ENCODE results near the gene TRIM2.

The TRIM2 gene

DNA sequence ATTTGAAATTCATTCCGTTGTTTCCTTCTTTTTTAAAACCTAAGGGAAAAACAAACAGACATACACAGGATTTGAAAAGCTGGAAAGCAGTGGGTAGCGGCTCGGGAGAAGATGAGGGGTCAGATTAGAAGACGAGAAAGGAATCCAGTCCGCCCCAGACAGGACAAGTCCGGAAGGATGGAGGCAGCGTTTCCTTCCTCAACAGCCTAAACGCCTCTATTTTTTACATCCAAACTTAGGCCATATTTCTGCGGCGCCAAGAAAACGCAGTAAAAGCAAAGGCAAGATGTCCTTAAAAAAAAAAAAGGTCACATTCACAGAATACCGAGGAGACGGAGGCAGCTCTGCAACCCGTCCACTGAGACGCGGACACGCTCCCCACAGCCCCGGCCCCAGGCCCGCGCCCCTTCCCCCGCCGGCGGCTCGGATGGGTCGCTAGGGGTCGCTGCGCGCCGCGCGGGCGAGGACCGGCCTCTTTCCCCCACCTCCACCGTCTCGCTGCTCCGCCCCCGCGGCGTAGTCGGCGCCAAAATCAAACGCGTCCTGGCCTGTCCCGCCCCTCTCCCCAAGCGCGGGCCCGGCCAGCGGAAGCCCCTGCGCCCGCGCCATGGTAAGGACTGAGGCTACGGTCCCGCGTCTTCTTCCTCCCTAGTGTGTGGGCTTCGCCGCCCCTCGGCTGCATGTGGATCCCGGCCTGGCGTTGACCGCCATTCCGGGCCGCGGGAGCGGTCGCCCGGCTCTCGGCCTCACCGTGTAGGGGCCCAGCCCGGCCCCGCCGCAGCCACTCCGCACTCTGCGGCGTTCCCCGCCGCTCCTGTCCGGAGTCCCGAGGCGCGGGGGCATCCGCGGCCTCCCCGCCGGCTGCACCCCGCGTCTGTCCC lies 140.1 kb downstream of the TRIM2 start, which contains the start of gene MND1:
Gene MND1 (plus strand): TSS at position 558 of the 881 bp plus-strand sequence. CDS start 50 bp downstream, at position 608.
- DNase-seq: peak; percentile 86

DNA sequence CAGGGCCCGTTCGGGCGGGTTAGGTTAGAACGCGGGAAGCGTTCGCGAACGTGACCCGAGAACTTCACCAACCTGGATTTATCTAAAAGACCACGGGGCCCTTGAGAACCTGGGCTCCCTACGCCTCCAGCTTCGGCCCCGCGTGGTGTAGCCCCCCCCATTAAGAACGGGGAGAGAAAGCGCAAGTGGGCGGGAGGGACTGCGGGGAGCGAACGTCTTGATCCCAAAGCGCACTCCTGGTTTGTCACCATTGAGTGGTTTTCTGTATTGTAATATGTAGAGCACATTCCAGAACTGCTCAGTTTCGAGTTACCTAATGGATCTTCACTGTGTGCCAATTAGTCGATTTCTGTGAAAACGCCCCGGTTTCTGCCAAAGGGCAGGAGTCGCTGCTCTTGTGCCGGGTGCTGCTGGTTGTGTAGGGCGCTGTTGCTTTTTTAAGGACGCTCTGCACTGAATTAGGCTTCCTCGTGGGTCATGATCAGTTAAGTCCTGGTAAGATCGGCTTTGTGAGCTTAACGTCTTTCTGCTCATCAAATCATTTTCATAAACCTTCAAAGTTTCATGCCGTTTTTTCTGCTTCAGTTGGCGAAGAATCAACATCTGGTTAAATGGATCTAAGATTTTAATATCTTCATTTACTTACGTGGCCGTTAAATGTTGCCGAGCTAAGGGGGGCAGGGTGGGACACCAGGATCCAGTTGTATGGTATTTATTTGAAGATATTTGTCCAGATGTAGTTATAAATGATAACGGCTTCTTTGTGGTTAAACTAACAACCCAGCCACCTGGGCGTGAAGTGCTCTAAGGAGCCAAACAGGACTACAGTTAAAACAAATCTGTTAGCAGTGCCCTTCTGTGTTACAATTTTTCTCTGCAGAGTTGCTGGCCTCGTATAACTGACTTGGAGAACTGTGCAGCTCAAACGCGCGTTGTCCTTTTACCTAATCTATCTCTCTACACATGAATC lies 141.1 kb downstream of the TRIM2 start:
- peak; percentile 41 for DNase-seq

DNA sequence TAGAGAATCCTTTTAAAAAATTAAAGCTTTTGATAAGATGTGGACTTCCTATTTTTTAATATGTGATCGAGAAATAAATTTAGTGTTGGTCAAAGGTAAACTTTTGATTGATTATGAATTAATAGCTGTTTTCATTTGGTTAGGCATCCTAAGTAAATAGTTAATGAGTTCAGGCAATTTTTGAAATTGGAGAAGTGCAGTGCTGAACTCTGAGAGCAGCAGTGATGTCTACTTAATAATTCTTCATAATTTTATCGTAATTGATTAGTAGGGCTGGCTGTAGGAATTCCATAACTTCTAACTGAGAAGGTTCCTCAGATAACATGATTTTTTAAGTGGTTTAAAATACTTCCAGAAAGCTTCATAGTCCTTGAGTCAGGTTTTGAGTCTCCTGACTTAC lies 141.8 kb downstream of the TRIM2 start:
- no peak for DNase-seq

DNA sequence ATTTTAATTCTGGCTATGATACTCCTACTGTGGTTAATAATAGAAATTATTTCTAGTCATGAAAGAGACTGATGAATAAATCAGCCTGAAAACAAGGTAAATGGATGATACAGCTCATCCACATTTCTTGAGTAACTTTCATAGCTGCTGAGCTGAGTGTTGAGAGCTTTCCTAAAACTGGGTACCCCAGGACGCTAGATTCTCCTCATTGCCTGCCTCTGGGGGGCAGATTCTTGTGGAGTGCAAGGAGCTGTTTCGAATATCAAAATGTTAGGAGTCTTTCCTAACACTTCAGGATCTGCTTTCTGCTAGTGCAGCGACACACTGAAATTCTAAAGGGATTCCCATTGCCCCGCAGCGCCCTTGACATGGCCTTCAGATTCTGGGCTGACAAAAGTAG lies 142.3 kb downstream of the TRIM2 start:
- no peak for DNase-seq

DNA sequence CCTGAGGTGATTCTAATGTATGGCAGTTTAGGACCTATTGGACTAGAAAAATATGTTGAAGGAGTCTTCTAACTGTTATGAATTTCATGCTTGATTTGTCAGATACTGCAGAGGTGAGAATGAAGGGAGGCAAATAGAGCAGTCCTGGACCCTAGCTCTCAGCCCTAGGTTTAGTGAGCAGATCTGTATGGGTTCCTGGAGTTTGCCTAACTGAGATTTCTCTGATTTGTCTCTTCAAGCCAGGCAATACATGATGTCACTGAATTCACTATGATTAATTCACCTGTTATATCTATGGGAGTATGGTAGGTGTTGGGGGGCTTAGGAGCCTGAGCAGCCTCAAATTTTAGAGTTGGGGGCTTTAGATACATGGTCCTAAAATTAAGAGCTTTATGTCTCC lies 142.9 kb downstream of the TRIM2 start:
- DNase-seq: no peak

DNA sequence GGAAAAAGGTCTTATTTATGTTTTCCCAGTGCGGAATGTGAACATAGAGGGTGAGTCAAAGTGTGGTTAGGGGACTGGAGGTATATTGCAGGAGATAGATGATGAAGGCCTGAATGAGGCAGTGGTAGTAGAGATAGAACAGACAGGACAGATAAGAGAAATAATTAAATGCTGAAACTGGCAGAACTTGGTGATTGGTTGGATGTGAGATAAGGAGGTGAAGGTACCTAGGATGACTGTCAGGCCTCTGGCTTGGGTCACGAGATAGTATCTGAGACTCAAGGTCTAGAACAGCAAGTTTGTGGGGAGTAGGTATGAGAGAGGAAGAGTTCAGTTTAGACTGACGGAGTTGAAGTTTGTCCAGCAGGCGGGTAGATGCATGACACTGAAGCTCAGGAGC lies 143.8 kb downstream of the TRIM2 start:
- DNase-seq: no peak

DNA sequence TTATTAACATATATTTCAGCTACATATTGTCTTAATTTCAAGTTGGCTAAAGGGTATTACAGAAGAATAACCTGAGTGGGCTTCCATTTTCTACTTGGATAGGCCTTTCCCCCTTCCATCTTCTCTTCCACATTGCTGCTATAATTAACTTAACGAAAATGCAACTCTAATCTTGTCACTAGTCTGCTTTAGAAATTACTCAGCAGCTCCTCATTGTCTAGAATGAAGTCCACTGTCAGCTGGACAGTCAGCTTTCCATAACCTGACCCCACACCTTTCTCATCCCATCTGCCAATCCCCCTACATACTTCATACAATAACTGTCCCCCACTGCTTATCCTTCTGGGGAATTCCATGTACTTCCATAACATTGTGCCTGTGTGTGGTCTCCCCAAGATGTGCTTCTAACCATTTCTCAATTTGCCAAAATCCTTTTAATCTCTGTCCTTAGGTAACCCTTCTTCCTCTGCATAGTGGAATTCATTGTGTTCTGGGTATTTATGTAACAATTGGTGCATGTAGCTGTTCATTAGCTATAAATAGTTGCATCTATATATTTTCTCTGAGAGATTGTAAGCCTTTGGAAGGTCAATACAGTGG lies 145.1 kb downstream of the TRIM2 start:
- DNase-seq: no peak

DNA sequence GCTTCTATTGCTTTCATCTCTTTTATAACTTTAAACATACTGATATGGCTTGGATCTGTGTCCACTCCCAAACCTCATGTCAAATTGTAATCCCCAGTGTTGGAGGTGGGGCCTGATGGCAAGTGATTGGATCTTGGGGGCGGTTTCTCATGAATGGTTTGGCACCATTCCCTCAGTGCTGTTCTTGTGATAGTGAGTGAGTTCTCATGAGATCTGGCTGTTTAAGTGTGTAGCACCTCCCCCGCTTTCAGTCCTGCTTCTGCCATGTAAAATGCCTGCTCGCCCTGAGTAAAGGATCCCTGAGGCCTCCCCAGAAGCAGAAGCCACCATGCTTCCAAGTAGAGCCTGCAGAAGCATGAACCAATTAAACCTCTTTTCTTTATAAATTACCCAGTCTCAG lies 157.9 kb downstream of the TRIM2 start:
- no peak for DNase-seq

DNA sequence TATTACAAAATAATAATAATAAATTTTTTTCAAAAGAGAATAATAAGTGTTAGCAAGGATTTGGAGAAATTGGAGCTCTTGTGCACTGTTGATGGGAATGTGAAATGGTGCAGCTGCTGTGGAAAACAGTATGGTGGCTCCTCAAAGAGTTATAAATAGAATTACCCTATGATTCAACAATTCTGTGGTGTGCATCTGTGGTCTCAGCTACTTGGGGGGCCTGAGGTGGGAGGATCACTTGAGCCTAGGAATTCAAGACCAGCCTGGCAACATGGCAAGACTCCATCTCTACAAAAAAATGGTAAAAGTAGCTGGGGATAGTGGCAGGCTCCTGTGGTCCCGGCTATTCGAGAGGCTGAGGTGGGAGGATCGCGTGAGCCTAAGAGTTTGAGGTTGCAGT lies 159.8 kb downstream of the TRIM2 start:
- no peak for DNase-seq

DNA sequence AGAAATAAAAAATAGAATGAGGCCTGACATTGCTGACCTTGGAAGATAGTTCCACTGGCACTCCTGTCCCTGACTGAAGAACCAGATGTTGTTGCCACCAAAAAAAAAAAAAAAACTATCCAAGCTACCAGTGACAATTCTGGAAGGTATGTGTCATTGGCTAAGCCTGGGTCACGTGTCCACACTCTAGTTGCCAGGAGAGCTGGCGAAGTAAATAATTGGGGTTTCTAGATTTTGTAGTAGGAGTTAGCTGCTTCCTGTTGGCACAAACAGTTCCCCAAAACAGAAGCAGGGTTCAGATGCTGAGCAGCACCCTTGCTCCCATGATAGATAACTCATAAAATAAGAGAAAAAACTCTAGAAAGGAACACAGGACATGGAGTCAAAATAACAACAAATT lies 160.8 kb downstream of the TRIM2 start:
- no peak for DNase-seq

DNA sequence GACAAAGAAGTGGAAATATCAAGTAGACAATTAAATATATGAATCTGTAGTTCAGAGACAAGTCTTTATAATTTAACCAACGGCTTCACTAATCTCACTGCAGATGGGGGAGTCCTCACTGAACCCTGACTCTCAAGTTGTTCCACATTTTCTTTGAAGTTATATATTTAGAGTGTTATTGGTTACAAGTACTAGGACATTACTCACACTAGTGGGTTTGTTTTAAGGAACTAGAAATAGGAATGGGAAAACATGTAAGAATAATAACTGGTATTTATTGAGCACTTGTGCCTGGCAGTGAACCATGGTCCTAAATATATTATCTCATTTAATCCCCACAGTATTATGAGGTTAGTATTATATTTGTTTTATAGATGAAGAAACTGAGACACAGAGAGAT lies 162.2 kb downstream of the TRIM2 start:
- no peak for DNase-seq

DNA sequence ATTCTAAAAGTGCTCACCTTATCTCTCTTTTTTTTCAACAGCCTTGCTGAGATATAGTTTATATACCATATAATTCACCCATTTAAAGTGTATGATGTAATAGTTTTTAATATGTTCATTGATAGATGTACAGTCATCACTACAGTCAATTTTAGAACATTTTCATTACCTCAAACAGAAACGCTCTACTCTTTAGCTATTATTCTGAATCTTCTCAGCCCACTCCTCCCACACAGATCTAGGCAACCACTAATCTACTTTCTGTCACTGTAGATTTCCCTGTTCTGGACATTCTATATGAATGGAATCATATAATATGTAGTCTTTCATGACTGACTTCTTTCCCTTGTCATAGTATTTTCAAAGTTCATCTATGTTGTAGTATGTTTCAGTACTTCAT lies 162.8 kb downstream of the TRIM2 start:
- DNase-seq: no peak

DNA sequence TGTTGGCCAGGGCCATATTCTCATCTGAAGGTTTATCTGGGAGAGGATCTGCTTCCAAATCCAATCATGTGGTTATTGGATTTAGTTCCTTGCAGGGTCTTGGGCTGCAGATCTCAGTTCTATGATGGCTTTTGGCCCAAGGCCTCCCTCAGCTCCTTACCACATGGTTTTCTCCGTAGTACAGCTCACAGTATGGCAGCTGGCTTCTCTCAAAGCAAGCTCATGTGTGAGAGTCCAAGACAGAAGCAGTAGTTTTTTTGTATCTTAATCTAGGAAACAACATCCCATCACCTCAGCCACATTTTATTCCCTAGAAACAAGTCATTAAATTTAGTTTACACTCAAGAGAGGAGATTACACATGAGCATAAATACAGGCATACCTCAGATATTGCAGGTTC lies 164.8 kb downstream of the TRIM2 start:
- DNase-seq: no peak

DNA sequence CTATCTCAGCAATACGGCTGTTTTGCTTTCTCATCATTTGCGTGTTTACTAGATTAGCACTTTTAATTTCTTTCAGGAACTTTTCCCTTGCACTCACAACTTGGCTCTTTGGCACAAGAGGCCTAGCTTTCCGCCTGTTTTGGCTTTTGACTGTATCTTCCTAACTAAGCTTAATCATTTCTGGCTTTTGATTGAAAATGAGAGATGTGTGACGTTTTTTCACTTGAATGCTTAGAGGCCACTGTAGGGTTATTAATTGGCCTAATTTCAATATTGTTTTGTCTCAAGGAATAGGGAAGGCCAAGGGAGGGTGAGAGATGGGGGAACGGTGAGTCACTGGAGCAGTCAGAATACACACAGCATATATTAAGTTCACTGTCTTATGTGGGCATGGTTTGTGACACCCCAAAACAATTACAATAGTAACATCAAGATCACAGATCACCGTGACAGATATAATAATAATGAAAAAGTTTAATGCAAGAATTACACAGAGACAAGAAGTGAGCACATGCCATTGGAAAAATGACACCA lies 167.5 kb downstream of the TRIM2 start:
- no peak for DNase-seq

DNA sequence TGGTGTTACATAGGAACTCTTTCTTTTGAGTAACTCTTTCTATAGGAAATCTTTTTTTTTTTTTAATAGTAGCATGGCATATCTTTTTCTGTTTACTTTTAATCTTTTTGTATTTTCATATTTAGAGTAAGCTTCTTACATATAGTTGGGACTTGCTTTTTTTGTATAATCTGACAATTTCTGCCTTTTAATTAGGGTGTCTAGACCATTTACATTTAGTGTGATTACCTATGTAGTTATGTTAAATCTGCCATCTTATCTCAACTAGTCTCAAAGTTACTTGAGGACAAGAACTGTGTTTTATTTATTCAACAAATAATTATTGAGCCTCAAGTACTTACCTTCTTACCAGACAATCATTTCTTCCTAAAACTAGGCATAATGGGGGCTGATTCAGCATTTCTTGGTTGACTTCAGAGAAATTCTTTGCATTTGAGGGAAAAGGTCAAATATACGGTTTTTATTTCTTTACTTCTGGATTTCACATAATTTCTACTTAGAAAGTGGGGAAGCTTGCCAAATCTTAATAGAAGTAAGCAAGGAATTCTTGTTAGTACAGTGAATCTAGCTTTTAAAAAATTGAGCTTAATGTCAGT lies 168.8 kb downstream of the TRIM2 start:
- DNase-seq: no peak

DNA sequence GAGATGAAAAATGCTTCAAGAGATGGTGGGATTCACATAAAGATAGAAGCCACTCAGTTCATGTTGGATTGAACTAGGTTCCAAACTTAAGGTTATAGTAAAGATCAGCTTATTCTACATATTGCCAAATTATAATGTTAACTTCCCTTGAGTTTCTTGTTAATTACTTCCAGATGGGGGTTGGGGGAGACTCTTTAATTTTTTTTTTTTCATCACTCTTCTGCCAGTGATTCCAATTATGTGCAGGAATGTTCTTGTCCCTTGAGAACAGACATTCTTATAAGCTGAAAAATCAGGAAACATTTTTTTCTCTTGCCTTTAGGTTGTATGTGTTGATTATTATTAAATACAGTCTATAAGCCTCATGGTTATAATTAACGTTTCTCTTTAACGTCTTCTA lies 170.2 kb downstream of the TRIM2 start:
- no peak for DNase-seq

DNA sequence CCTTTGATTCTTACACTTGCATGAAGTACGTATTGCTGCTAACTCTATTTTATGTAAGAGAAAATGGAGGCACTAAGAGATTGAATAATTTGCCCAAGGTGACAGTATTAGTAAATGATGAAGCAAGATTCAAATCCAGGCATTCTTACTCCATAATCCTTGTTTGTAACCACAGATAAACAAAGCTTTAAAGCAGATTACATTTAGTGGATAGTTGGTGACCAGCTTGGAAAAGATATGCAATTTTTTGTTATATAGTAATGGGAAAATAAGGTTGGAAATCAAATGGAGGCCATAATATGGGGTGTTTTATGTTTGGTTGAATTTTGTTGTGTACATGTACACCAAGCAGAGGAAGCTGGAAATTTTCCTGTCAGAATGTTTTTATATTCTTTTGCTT lies 171.1 kb downstream of the TRIM2 start:
- DNase-seq: no peak

DNA sequence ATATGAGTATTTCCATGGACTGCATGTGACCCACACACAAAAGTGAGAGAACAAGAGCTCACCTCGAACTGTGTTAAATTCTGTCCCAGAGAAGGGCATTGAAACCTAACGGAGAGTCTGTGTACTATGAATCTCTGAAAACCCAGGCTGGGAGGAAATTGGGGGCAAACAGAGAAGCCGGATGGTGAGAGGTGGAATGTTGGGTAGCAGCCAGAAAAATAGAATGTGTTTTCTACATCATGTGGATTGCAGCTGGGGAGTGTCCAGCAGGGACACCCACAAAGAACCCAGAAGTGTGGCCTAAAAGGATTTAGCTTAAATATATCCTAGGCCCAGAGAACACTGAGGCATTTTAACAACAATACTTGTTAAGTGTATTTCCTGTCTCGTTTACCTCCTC lies 178.9 kb downstream of the TRIM2 start:
- DNase-seq: no peak

DNA sequence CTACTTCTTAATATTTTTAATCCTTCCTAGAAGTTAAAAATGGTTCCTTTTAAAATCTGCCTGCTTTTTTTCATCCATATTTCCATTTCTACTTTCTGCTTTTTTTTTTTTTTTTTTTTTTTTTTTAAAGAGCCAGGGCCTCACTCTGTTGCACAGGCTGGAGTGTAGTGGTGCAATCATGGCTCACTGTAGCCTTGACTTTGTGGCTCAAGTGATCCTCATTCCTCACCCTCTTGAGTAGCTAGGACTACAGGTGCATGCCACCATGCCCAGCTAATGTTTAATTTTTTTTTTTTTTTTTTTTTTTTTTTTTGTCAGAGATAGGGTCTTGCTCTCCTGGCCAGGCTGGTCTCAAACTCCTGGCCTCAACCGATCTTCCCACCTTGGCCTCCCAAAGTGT lies 179.9 kb downstream of the TRIM2 start:
- no peak for DNase-seq

DNA sequence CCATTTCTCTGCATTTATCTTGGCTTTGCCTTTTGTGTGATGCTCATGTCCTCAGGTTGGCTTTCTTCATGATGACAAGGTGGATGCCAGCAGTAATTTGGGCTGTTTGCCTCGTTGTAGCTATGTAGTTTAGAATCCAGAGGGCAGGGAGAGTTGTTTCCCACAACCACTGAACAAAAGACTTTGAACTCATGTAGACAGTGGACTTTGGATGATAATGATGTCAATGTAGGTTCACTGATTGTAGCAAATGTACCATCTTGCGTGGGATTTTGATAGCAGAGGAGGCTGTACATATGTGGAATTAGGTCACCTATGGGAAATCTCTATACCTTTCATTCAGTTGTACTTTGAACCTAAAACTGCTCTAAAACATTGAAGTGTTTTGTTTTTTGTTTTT lies 181.5 kb downstream of the TRIM2 start:
- no peak for DNase-seq

DNA sequence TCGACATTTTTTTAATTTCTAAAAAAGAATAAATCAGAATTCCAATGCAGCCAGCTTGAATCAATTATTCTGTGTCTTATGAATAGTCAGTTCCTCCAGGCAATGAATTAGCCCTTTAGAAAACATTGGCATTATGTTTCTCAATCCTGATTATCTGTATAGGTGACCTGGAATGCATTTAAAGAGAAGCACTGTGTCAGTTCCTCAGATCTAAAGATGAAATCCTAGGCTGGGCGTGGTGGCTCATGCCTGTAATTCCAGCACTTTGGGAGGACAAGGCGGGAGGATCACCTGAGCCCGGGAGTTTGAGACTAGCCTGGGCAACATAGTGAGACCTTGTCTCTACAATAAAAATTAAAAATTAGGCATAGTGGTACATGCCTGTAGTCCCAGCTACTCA lies 183.7 kb downstream of the TRIM2 start:
- no peak for DNase-seq

Data from activated CD4-positive, alpha-beta T cell treated with anti-CD3 and anti-CD28 coated beads for 1 hour (primary cell).